NCI-H146 treated with DMSO at 0.1 percent for 48 hours (cell line): ENCODE measurements around the gene ACAA1.
"Not testable (repeated sequence)": the region's sequence is repeated elsewhere in the genome, so short reads cannot be mapped to it uniquely, and the experiment has no call there.

Experiments used
- DNase-seq: peaks from one replicate; lab custom pipeline; 2025; ENCODE audit not compliant: unreplicated experiment; lab: John Stamatoyannopoulos, UW

Gene ACAA1

GRCh38 chr3:38136393-38136776 is 542 bp downstream of the ACAA1 start:
- DNase-seq: no peak

- not testable (repeated sequence) for DNase-seq
Observed at GRCh38 chr3:38135621-38136277, 1.2 kb downstream of the ACAA1 start.

GRCh38 chr3:38134517-38135143 is 2.3 kb downstream of the ACAA1 start:
- not testable (repeated sequence) for DNase-seq

- no peak for DNase-seq
Observed at GRCh38 chr3:38133557-38134405, 3.1 kb downstream of the ACAA1 start.

- no peak for DNase-seq
Observed at GRCh38 chr3:38133209-38133556, 3.7 kb downstream of the ACAA1 start.

GRCh38 chr3:38131621-38132369 is 5.1 kb downstream of the ACAA1 start:
- DNase-seq: no peak

- no peak for DNase-seq
Observed at GRCh38 chr3:38130631-38131065, 6.3 kb downstream of the ACAA1 start.

- no peak for DNase-seq
Observed at GRCh38 chr3:38129058-38129457, 7.9 kb downstream of the ACAA1 start.

- no peak for DNase-seq
Observed at GRCh38 chr3:38128303-38128655, 8.6 kb downstream of the ACAA1 start.

GRCh38 chr3:38127611-38128302 is 9.2 kb downstream of the ACAA1 start:
- DNase-seq: no peak

- no peak for DNase-seq
Observed at GRCh38 chr3:38126121-38126892, 10.6 kb downstream of the ACAA1 start.

GRCh38 chr3:38125305-38126120 is 11.4 kb downstream of the ACAA1 start:
- DNase-seq: no peak

- DNase-seq: peak; percentile 23
Observed at GRCh38 chr3:38124324-38125122, 12.4 kb downstream of the ACAA1 start.

GRCh38 chr3:38122712-38123290 is 14.1 kb downstream of the ACAA1 start:
- DNase-seq: no peak

- no peak for DNase-seq
Observed at GRCh38 chr3:38121832-38122461, 15.0 kb downstream of the ACAA1 start.

GRCh38 chr3:38121451-38121831 is 15.5 kb downstream of the ACAA1 start:
- DNase-seq: no peak

- no peak for DNase-seq
Observed at GRCh38 chr3:38120693-38121450, 16.1 kb downstream of the ACAA1 start.
